ENCODE data around the gene PRSS56. TPM values are rescaled to one million over a fixed set of nuclear protein-coding genes. Genes with fewer than 3 reads are reported as not detected.

Gene PRSS56
- total RNA-seq, 4 donors from 2014 or later = not detected

DNA sequence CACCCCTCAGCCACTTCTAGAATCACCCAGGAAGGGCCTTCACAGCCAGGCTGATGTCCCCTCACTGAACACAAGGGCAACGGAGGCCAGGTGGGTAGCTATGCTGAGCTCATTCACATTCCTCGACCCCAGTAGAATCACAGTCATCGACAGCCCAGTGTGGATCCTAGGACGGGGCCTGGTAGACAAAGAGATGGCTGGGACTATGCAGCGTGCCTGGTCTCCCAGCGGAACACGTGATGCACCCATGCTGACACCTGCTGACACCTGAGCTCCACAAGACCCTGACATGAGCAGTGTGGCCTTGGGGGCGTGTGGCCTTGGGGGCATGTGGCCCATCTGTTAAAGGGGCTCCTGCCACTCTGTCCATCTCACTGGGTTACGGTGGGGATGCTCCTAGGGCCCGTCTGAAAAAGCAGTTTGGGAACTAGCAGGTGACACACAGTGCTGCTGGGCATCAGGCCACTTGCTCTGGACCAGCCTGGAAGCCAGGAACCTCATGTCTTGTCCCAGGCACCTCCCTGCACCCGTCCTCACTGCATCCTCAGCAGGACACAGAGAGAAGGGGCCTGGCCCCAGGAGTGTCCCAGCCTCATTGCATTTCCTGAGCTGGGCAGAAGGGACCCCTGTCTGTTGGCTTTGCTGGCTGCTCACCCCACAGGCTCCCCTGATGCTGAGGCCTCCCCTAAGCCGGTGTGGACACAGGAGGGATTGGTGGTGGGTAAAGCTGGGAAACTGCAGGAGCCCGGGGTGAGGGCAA, 42.3 kb upstream of the PRSS56 start:
- H3K27ac ChIP-seq = no peak overlapping the region
- DNase-seq (ENCODE audit: low spot score in 2 of 2) = no peak
- no peaks in the 10 kb centered on the region for H3K36me3 ChIP-seq
- no peaks in the 10 kb centered on the region for H3K4me1 ChIP-seq
- peaks cover 0 to 31% of the 10 kb centered on the region in 2 donors for H3K27me3 ChIP-seq
- WGBS, 2 donors = 89 to 90% methylated on average over 6 to 11 of the region's 13 CpGs
- no peak for TF ChIP-seq EP300 (IDR thresholded peaks at IDR 0.05)
- TF ChIP-seq POLR2A (IDR thresholded peaks at IDR 0.05) = no peak
- TF ChIP-seq, protein P1, sequence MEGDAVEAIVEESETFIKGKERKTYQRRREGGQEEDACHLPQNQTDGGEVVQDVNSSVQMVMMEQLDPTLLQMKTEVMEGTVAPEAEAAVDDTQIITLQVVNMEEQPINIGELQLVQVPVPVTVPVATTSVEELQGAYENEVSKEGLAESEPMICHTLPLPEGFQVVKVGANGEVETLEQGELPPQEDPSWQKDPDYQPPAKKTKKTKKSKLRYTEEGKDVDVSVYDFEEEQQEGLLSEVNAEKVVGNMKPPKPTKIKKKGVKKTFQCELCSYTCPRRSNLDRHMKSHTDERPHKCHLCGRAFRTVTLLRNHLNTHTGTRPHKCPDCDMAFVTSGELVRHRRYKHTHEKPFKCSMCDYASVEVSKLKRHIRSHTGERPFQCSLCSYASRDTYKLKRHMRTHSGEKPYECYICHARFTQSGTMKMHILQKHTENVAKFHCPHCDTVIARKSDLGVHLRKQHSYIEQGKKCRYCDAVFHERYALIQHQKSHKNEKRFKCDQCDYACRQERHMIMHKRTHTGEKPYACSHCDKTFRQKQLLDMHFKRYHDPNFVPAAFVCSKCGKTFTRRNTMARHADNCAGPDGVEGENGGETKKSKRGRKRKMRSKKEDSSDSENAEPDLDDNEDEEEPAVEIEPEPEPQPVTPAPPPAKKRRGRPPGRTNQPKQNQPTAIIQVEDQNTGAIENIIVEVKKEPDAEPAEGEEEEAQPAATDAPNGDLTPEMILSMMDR (IDR thresholded peaks at IDR 0.05) = no peak
- no peaks in the 10 kb centered on the region for H3K9me3 ChIP-seq
- H3K4me3 ChIP-seq = no peak overlapping the region

DNA sequence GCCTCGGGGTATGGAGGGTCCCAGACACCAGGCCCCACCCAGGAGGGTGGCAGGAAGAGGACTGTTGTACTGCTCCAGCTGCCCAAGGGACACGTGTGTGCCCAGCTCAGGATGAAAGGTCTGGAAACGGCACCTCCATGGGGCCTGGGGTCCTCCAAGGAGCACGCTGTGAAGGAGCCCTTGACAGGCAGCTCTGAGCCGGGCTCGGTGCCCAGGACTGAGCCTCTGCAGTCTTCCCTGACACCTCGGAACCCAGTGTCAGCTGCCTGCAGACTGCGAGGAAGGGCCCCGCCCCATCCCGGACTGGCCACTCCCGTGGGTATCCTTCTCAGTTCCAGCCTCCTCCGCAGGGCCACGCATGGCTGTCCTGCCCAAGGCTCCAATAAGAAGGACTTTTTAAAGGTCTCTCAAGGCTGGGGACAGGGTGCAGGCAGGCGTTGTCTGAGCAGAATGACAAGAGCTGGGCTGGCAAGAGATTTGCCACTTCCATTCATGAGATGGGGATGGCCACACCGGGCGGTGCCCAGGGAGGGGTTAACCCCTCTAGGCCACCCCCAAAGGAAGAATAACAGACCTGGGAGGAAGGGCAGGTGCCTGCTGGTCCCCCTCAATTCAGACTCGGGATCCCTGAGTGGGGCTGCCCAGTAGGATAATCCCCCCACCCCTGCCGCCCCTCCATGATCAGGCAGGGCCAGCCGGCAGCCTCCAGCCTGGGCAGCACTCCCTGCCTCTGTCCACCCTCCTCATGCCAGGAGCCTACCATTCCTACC, 41.4 kb upstream of the PRSS56 start:
- Histone ChIP-seq H3K4me3 (no peak overlapping the region), H3K9me3 (no peaks in the 10 kb centered on the region), H3K36me3 (no peaks in the 10 kb centered on the region), H3K4me1 (no peaks in the 10 kb centered on the region), H3K27me3 (peaks cover 0 to 32% of the 10 kb centered on the region in 2 donors), H3K27ac (no peak overlapping the region)
- no peak for DNase-seq (ENCODE audit: low spot score in 2 of 2)
- TF ChIP-seq POLR2A (IDR thresholded peaks at IDR 0.05) = no peak
- TF ChIP-seq EP300 (IDR thresholded peaks at IDR 0.05) = no peak
- TF ChIP-seq, protein P1 (IDR thresholded peaks at IDR 0.05) = no peak
- WGBS, 2 donors = 71 to 92% methylated on average over 5 to 14 of the region's 19 CpGs

DNA sequence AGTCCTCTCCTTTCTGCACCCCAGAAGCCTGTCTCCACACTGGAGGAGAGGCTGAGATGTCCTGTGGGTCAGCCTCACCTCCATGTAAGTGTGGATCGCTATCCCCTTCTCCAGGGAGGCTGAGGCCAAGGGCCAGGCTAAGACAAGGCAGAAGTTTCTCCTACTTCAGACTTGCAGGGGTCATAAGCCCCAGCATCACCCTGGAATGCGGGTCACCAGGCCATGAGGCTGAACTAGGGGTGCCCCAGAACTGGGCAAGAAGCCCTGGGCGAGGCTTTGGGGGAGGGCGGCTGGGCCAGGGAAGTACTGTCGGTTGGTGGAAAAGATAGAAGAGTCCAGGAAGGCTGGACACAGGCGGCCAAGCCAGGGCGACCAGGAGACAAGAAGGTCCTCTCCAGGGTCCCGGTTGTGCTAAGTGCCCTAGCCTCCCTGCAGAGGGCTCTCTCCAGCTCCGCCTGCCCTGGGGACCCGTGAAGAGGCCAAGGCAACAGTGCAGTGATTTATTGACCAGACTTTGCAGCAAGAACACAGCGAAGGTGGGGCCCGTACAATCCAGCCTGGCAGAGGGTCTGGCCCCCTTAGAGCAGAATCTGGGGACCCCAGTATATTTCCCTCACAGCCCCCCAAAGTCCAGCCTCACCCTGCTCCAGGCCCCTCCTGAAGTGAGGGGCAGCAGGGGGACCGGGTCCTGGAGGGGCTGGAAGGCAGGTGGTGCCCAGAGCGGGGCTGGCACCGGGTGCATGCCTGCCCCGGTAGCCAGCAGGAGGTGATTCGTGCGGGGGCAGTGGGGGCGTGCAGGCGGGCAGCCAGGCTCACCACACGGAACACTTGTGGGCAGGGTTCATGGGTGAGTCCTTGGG, 40.6 kb upstream of the PRSS56 start:
- Histone ChIP-seq H3K4me3 (no peak overlapping the region), H3K9me3 (no peaks in the 10 kb centered on the region), H3K27me3 (peaks cover 0 to 36% of the 10 kb centered on the region in 2 donors), H3K4me1 (no peaks in the 10 kb centered on the region), H3K36me3 (no peaks in the 10 kb centered on the region), H3K27ac (no peak overlapping the region)
- 72 to 76% methylated on average over 21 of the region's 21 CpGs for WGBS, 2 donors
- no peak for TF ChIP-seq EP300 (IDR thresholded peaks at IDR 0.05)
- TF ChIP-seq, protein P1 (IDR thresholded peaks at IDR 0.05) = no peak
- no peak for TF ChIP-seq POLR2A (IDR thresholded peaks at IDR 0.05)
- DNase-seq (ENCODE audit: low spot score in 2 of 2) = no peak

DNA sequence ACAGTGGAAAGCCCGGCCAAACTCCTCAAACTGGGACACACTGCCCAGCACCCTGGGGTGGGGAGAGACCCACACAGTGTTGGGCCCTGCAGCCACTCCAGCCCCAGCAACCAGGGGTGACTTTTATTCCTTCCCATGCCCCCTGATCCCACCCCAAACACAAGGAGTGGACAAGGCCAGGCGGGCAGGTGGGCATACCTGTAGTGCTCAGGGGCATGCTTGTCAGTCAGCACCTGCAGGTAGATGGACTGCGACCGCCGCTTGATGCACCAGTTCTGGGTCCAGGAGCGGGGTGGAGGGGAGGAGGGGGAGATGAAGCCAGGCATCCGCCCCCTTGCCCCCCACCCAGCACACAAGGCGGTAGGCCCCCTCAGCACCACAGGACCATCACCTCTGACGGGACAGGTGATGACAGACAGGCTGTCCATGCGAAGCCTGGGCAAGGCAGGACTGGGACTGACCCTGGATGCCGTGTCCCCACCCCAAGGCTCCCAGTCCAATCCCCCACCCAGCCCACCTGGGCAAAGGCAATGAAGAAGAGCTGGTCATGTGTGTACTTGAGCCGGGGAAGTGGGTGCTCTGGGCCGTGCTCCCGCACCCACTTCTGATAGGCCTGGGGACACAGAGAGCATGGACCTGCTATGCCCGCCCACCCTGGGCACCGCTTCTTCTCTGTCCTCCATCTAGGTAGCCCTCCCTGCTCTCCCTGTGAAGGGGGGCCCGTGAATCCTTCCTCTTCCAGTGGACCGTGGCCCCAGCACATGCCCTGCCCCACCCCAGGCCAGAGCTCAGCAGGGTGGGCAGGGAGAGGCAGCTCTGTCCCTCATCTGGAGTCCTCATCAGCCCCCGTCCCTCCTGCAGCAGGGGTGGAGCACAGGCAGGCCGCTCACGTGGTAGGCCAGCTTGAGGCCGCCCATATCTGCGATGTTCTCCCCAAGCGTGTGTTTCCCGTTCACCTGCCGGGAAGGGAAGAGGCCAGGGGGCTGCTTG, 39.7 kb upstream of the PRSS56 start:
- H3K9me3 ChIP-seq = no peaks in the 10 kb centered on the region
- DNase-seq (ENCODE audit: low spot score in 2 of 2) = no peak
- no peak overlapping the region for H3K27ac ChIP-seq
- TF ChIP-seq, protein P1 (IDR thresholded peaks at IDR 0.05) = no peak
- TF ChIP-seq POLR2A (IDR thresholded peaks at IDR 0.05) (no peak), EP300 (IDR thresholded peaks at IDR 0.05) (no peak)
- H3K36me3 ChIP-seq = no peaks in the 10 kb centered on the region
- peaks cover 0 to 45% of the 10 kb centered on the region in 2 donors for H3K27me3 ChIP-seq
- H3K4me3 ChIP-seq = no peak overlapping the region
- peaks cover 0 to 5% (median 0%) of the 10 kb centered on the region in 4 donors for H3K4me1 ChIP-seq
- 83 to 85% methylated on average over 21 to 24 of the region's 26 CpGs for WGBS, 2 donors
